NCI-H345 (cell line): ENCODE measurements around the gene NOP58.
"Not testable (repeated sequence)": the region's sequence is repeated elsewhere in the genome, so short reads cannot be mapped to it uniquely, and the experiment has no call there.

ENCODE experiments used
- DNase-seq: peaks from one replicate; lab custom pipeline; 2025; lab: John Stamatoyannopoulos, UW

Gene NOP58

GRCh38 chr2:202265467-202266277 lies at the start of gene NOP58:
Gene NOP58 (plus strand): TSS chr2:202265763. CDS start chr2:202265942, 179 bp downstream.
- DNase-seq, result peak; percentile 97

- no peak for DNase-seq
Measured at GRCh38 chr2:202221873-202222272, 43.7 kb upstream of the NOP58 start.

- peak; percentile 10 for DNase-seq
Measured at GRCh38 chr2:202237787-202238233, 27.8 kb upstream of the NOP58 start.

GRCh38 chr2:202238234-202239197 lies 27.0 kb upstream of the NOP58 start, which contains the start of gene SUMO1:
Gene SUMO1 (minus strand): TSS chr2:202238597. CDS start chr2:202238451, 146 bp downstream.
- peak; percentile 94 for DNase-seq

GRCh38 chr2:202247710-202248109 lies 17.9 kb upstream of the NOP58 start:
- not testable (repeated sequence) for DNase-seq

- no peak for DNase-seq
Measured at GRCh38 chr2:202249521-202250253, 15.9 kb upstream of the NOP58 start.

GRCh38 chr2:202251494-202251893 lies 14.1 kb upstream of the NOP58 start:
- DNase-seq, result no peak

GRCh38 chr2:202261531-202261930 lies 4.0 kb upstream of the NOP58 start:
- no peak for DNase-seq

- DNase-seq, result no peak
Measured at GRCh38 chr2:202267495-202267894, 1.9 kb downstream of the NOP58 start.

- DNase-seq, result no peak
Measured at GRCh38 chr2:202269585-202269984, 4.0 kb downstream of the NOP58 start.

GRCh38 chr2:202270487-202270886 lies 4.9 kb downstream of the NOP58 start:
- DNase-seq, result no peak

- DNase-seq, result not testable (repeated sequence)
Measured at GRCh38 chr2:202276078-202276720, 10.6 kb downstream of the NOP58 start.

- peak; percentile 5 for DNase-seq
Measured at GRCh38 chr2:202278036-202278760, 12.6 kb downstream of the NOP58 start.

GRCh38 chr2:202278944-202279343 lies 13.4 kb downstream of the NOP58 start:
- DNase-seq, result peak; percentile 10

GRCh38 chr2:202286595-202286994 lies 21.0 kb downstream of the NOP58 start:
- DNase-seq, result no peak

- DNase-seq, result no peak
Measured at GRCh38 chr2:202289394-202290204, 24.0 kb downstream of the NOP58 start.

GRCh38 chr2:202290316-202290715 lies 24.8 kb downstream of the NOP58 start:
- no peak for DNase-seq

GRCh38 chr2:202290970-202291369 lies 25.4 kb downstream of the NOP58 start:
- DNase-seq, result no peak

GRCh38 chr2:202299712-202300111 lies 34.1 kb downstream of the NOP58 start:
- DNase-seq, result no peak

GRCh38 chr2:202306034-202306433 lies 40.5 kb downstream of the NOP58 start:
- DNase-seq, result no peak
